COR-L47 (cell line): ENCODE data around the gene MRGPRE.

Experiments
- DNase-seq: peaks from one replicate; lab custom pipeline; 2025; lab: John Stamatoyannopoulos, UW

MRGPRE gene

DNA sequence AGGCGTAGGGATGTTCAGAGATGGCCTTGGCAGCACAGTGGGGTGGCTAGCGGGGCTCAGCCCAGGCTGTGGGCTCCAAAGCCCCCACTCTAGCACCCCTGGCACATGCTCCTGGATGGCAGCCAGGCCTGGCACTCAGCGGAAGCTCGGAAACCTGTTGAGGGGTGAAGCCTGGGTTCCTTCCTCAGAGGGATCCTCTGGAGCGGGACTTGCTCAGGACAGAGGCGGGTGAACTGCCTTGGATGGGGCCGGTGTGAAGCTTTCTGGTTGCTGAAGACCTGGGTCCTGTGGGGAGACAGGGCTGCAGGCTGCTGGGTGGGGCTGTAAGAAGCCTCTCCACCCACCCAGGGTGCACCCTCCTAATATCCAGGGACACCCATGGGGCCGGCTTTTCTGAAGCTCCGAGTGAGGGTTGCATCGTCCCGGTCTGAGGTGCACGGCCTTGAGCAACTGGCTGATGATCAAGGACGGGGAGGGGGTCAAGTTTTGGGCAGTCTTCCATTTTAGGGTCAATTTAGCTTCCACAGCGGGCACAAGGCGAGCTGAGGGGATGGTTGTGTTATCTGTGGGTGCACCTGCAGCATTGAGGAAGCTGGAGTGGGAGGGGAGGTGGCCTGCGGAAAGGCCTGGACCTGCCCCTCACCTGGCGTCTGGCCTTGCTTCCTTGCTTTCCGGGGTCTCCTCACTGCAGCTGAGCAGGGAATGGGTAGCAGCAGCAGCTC is 5.2 kb downstream of the MRGPRE start:
- DNase-seq, result no peak

DNA sequence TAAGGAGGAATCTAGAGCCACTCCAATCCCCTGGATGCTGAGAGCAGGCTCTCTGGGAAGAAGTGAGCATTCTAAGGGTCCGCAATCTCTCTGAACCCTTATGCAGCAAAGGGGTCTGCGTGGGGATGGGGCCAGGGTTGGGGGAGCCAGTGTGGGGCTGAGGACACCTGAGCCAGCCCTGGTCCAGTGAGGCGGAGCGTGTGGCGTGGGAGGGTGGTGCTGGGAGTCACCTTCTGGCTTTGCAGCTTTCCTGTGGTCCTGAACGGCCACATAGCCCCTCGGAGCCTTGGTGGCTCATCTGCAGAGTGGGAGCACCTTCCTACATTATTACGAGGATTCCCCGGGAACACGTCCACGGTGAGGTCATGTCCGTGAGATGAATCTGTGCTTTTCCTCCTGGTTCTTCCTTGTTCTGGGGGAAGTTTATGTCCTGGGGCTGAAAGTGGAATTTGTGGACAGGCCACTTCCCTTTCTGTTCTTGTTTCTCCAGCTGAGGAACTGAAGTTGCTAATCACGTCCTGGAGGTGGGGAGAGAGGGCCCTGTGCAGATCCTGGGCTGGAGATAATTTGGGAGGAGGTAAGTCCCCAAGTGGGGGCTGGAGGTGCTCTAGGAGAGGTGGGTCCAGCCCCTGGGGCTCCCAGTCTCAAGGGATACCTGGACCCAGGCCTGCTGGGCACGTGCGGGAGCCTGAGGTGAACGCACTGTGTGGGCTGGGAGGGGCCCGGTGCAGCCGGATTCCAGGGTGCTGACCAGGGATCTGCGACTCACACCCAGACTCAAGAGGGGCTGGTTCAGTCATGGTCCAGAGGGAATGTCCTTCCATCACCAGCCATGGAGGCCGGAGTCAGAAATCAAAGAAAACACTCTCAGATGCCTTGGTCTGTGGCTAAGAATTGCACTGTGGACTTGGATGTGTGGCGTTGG is 6.1 kb downstream of the MRGPRE start:
- DNase-seq, result no peak

DNA sequence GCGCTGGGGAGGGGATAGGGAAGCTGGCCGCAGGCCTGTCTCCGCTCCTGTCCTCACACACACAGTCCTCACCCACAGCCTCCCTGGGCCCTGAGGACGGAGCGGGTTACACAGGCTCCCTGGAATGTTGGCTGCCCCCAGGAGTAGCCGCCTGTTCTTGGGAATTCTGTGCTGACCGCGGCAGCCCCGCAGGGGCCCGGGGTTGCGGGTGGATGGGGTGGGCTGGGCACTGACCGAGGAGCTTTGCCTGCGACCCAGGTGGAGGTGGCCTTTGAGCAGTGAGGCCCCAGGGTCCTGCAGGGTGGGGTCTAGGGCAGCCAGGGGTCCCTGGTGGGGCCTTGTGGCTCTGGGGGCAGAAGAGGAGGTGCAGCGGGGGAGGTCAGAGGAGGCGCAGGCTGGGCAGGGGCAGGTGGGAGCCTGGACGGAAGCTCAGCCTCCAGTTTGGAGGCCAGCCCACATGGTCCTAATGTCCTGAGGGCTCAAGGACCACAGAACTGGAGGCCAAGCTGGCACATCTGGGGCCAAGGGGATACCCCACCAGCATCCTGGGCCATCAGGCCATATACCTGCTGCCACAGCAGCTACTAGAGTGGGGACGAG is 7.0 kb downstream of the MRGPRE start:
- no peak for DNase-seq

DNA sequence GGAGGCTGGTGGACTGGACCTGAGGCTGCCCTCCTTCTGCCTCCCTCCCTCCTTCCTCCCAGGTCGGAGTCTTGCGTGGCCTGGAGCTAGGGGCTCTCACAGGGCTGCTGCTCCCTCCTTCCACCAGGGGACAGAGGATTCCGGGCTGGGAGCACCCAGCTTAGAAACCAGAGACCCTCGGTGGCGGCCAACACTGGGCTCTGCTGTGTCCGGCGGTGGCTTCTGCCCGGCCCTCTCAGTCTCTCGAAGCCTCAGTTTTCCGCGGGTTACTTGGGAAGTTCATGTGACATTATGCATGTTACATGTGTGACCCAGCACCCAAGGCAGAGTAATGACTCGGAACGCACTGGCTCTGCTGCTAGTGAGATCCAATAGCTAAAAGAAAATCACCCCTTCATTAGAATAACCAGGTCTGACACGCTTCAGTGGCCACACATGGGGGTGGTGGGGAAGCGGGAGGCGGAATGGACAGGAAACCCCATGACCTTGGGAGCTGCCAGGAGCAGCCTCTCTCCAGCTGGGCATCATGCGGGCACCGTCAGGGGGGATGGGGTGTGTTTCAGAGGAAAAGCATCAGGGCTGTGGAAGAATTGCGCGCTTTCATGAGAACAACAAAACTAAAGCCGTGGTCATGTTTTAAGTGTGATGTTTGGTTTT is 7.7 kb downstream of the MRGPRE start:
- no peak for DNase-seq

DNA sequence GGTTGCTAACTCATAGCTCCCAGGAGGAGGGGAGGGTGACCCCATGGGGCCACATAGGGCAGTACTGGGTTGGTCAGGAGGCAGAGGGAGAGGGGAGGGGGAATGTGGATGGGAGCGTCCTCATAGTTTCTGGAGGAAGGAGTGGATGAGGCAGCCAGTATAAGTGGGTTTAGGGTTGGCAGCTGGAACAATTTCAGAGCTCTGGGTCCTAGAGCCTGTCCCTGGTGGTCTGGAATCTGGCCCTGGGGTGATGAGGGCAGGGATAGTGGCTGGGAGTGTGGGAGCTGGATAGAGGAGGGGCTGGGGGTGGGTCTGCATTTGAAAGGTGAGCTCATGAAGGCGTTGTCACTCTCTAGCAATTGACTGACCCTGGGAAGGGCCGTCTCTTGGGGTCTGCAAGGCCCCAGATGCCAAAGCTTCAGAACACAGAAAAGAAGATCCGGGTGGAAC is 8.3 kb downstream of the MRGPRE start:
- DNase-seq, result no peak

DNA sequence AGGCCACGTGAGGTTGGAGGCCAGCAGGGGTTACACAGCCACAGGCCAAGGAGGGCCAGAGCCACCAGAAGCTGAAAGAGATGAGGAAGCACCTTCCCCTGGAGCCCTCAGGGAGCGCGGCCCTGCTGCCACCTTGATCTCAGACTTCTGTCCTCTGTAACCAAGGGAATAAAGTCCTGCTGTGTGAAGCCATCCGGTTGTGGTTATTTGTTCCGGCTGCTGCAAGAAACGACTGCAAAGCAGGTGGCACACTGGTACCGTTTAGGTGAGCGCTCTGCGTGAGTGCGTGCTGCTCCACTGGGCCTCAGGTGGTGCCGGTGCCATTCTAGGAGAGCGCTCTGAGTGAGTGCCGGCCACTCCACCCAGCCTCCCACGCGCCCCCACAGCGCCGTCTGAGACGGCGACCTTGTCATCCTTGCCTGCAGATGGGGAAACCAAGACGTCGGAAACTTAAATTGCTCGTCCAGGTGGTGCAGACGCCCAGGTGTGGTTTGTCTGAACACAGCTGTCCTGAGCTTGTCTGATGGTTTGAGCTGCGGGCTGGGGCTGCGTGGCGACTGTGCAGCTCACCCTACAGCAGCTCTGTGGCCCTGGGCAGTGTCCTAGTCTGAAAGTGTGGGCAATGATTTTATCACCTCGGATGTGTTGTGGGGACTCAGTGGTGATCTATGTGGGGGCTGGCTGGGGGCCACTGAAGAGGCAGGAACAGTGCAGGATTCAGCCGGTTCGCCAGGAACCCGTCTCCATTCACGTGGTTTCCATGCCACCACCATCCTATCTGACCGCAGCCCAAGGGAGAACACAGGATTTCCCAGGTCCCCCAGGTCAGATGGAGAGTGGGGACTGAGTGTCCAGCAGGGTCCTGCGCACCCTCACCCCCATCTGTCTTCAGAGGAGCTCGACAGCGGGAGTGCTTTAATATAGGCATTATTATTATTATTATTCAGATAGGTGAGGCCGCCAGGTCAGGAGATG is 9.0 kb downstream of the MRGPRE start:
- no peak for DNase-seq

DNA sequence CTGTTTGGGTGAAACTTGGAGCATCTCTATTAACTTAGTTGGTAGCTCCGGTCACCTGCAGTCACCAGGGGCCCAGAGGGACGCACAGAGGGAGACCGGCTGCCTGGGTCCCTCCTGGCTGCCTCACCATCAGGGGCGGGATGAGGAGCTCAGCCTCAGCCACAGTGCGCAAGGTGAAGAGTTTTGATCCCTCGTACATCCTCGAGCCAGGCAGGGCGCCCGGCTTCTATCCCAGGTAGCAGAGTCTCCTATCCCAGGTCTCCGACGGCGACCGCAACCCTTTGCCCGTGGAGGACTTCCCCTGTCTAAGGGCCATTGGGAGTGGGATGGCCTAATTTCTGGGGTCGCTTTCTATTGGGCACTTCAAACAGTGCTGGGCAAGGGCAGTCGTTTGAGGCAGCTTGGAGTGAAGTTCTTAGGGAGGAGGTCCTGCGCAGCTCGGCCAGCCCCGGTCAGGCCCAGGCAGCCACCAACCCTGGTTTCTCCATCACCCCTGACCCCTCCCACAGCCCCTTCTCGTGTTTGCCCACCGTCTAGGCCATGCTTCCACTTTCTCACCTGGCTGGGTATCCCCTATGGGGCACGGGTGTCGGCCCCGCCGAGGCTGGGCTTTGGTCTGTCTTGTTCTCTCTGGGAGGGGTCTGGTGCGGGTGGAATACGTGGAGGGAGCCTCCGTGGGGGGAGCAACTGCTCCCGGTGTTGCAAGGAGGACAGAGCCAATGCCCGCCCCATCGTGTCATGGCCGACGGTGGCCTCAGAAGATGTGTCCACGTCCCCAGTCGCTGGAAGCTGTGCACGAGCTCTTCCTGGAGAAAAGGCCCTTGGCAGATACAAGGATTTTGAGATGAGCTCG is 10.0 kb downstream of the MRGPRE start:
- DNase-seq, result no peak

DNA sequence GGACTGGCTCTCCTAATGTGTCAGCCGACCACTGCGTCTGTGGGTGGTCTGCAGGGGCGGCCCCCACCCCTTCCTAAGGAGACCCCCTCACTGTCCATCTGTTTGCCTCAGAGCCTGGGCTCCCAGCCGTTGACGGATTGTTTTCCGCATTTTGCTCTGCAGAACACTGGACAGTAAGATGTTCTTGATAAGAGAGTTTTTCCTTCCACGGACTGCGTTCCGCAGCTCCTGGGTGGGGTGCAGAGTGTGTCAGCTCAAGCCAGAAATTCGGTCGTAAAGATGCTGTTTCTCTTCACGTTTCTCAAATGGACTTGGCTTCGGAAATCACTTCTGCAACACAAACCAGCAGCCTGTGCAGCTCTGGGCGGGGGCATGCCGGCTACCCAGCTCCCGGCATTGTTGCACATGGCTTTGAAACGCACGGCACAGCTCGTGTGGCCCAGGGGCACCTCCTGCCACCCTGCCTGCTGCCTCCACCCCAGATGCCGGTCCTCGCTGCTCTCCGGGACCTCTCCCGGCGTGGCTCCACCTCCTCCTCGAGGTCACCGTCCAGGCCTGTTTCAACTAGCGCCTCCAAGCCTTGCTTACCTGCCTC is 10.7 kb downstream of the MRGPRE start:
- no peak for DNase-seq

DNA sequence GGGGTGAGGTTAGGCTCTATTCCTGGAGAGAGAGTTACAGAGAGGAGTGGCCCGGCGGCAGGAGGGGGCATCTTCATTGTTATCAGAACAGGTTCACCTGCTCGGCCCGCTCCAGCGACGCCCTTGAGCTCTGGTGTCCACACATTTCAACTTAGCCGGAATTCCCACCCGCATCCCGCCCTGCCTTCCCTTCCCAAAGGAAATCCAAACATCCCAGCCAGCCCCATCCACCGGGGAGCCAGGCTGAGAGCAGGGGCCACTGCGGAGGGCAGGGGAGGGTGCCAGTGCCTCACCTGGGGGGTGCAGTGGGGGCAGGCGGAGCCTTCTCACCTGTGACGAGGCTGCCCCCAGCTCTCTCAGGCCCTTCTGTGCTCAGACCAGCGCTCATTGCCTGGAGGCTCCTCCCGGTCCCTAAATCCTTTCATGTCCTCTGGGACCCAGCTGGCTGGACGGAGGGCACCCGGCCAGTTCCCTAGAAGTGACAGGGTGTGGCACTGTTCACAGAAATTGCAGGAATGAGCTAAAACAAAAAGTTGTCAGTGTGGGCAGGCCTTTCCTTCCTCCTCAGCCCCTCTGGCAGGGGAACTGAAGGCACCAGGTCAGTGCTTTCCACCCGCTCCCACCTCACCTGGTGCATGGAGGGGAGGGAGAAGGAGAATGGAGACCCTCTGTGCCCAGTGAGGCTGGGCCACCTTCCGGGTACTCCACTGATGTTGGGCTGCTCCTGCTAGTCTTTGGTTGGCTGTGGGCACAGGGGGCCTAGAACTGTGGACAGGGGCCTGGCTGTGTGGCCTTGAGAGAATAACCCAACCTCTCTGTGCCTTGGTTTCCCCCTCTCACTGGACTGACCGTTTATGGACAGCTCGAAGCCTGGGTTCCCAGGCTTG is 11.5 kb downstream of the MRGPRE start:
- no peak for DNase-seq

DNA sequence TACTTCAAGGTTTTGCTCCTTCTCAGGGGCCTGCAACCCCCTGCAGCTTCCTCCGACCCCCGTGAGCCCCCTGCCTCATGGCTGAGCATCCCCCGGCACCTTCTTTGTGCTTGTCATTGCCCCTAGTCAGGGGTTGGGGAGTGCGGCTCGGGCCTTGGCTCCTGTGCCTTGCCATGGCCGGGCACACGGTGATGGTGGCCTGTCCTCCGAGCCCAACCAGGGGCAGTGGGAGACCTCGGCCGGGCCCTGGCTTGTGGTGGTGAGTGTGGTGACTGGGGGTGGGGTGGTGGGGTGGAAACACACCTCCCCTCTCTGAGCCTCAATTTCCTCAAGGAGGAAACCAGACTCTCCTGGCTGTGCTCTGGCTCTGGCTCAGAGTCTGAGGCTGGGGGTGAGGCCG is 12.1 kb downstream of the MRGPRE start:
- DNase-seq, result no peak

DNA sequence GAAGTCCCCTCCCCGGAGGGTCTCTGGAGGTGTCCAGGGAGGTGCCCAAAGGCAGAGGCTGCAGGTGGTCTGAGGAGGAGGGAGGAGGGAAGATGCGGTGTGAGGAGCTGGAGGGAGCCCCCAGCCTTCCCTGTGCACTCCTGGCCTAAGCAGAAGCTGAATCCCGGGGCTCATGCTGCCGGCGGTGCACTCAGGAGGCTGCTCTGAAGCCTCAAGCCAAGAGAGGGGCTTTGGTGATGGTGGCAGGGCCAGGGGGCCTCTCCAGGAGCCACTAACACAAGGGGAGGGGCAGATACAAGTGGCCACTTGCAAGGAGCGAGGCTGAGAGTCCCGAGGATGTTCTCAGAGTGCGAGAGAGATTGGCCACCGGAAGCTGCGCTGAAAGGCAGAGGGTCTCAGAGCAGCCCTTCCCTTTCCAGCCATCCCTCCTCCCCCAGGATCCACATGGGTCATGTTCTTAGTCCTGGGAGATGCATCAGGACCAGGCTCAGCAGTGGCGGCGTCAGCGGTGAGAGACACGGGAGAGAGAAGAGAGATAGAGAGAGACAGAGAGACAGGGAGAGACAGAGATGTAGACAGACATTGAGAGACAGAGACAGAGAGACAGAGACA is 12.8 kb downstream of the MRGPRE start:
- no peak for DNase-seq

DNA sequence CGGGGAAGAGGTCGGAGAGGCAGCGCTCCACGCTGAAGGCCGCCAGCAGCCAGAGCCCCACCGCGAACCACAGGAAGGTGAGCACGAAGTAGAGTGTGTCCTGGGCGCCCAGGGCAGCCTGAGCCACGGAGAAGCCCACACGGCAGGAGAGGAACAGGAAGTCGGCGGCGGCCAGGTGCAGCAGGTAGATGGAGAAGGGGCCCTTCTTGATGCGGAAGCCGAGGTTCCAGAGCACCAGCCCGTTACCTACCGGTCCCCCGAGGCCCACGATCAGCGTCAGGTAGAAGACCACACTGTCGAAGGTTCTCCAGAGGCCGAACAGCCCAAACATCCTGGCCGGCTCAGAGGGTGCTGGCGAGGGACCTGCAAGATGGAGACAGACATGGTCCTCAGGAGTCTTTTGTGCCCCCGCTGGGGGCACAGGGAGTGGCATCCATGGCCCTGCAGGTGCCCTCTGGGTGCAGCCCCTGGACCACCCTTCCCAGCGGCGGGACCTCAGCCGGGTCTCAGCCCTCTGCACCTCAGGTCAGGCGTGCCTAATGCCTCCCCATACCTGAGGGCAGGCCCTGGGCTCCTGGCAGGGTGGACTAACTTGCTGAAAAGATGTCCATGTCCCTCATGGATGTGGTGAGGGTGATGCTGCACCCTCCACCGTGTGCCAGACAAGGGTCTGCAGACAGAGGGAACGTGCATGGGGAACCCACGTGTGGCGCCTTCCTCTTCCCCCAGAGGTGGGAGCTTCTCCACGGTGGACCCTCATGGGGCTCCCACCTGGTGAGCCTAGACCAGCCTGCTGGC is 13.5 kb downstream of the MRGPRE start, which contains the start of gene MRGPRG:
TSS of gene MRGPRG (minus strand) at position 331 of the 798 bp plus-strand sequence. CDS start at position 331, 0 bp downstream.
- no peak for DNase-seq

DNA sequence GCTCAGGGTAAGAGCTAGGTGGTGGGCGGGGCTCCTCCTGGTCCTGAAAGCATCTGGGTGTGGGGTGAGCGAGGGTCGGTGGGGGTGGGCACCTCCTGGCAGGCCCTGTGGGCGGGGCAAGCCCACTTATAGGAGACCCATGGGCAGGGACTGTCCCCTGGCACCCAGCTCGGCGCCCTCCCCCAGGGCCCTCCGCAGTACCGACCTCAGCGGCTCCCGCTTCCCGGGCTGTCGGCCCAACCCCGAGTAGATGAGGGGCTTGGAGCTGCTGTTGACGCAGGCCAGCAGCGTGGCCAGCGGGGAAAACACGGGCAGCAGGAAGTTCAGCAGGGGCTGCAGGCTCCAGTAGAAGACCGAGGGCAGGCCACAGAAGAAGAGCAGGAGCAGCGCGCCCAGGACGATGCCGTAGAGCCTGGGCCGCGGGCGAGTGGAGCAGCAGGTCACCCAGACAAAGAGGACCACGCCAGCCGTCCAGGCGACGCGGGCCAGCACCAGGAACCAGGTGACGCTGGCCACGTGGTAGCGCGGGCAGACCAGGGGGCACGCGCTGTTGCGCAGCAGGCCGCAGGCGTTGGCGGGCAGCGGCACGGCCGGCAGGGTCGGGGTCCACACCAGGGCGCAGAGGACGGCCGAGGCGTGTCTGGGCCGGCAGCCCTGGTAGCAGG is 14.3 kb downstream of the MRGPRE start:
- DNase-seq, result no peak

DNA sequence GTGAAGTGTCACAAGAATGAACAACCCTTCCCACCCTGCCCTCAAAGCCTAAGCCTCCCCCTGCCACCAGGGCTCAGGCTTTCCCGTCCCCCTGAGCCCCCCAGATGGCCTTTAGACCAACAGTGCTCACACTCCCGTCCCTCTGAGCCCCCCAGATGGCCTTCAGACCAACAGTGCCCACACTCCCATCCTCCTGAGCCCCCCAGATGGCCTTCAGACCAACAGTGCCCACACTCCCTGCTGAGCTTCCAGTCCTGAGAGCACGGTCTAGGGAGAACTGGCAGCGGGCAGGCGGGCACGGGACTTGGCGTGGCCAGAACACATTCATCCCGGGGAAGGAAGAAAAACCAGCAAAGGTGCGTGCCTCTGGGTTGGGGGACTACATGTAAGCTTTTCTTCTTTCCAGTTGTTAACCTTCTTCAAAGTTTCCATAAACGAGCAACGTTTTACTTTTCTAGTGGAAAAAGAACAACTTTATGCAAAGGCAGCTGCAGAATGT is 16.1 kb downstream of the MRGPRE start:
- DNase-seq, result no peak

DNA sequence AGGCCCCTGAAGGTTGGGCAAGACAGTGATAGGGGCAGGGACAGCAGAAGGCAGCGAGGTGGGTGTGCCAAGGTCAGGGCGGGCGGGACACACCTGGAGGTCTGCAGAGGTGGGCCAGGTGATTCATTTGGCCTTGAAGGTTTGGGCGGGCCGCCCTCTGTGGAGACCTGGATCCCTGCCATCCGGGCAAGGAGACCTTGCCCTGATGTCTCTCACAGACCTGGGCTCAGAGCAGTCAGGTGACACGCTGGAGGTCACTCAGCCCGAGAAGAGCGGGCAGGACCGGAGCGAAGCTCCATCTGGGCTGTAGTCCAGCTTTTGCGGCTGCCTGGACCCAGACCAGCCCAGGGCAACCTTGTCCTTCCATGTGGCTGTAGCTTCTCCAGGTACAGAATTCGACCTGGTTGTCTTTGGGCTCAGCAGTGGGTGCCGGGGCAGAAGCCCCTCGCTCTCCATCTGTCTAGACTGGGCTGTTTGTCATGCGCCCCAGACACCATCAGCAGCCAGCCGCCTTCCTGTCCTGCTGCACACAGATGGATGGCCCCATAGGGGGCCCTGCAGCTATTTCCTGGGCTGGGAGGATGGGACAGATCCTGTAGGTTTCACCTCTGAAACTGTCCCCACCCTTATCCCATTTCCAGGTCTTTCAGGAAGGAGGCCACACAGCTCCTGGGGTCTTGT is 16.7 kb downstream of the MRGPRE start:
- DNase-seq, result no peak

DNA sequence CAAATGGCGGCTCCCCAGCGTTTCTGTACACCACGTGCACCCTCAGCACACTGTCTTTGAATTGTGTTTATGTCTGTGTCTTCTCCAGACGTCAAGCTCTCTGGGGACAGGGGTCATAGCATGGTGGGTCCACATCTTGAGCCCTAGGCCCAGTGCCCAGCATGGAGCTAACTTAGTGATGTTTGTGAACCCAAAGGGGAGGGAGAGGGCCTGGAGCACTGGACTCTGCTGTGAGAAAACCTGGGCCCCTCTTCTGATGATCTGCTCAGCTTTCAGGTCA is 17.9 kb downstream of the MRGPRE start:
- DNase-seq, result no peak
